Activated CD4-positive, alpha-beta T cell treated with anti-CD3 and anti-CD28 coated beads for 4 hours (primary cell): ENCODE results near the gene GPR153.

Experiments used
- DNase-seq, 2 donors: peaks; one replicate each; pipeline ENCODE4 v3.0.0-alpha.2; 2020

Gene GPR153

DNA sequence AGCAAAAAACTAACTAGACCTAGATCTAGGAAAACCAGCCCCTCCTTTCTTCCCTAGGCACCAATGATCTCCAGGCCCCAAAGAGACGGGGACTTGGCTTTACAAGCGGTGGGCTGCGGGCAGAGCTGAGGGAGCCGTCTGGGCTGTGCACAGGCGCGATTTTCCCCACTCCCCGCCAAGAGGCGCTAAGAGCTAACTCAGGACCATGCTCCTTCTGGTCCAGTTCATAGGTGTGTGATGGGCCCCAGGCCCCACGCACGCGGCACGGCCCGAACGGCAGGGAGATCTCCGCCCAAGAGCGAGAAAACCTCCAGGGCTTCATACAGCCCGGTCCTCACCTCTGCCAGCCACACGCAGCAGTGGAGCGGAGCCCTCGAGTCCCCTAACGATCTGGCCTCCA lies 7.5 kb upstream of the GPR153 start:
- DNase-seq = no peak

DNA sequence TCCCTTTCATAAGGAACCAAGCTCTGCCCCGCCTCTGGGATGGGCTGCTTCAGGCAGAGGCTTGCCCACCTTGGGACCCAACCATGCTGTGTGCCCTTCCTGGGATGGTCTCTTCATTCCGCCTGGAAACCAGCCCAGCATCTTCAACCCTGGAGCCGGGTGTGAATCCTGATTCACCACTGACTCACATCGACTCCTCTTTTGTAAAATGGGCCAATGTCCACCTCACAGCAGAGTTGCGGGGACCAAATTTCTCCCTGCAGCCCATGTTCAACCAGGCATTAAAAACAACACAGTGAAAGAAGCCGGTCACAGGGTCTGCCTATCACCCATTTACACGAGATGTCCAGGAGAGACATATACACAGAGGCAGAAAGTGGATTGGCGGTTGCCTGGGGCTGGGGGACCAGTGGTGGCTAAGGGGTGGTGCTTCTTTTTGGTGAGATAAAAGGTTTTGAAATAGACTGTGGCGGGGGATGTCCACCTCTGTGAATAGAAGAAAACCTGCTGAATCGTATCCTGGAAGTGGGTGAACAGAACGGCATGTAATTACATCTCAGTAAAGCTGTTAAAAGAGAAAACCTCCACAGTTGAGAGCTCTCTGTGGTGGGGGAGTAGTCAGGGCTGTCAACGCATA lies 6.9 kb upstream of the GPR153 start:
- DNase-seq = no peak

DNA sequence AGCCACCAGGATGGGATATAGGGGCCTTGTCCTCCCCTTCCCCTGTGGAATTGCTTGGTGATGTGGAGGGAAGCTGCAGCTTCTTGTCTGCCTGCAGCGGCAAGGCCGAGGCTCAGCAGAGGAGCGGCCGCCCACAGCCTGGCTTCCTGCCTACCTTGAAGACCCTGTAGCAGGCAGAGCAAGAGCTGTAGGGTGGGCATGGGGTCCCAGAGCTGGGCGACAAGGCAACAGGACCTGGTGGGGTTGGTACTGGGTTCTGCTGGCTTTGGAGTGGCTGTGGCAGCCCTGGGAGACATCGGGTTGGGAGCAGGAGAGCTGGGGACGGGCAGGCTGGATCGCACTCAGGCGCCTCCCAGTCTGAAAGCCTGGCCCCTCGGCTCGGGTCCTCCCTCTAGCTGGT lies 5.7 kb upstream of the GPR153 start:
- no peak for DNase-seq

DNA sequence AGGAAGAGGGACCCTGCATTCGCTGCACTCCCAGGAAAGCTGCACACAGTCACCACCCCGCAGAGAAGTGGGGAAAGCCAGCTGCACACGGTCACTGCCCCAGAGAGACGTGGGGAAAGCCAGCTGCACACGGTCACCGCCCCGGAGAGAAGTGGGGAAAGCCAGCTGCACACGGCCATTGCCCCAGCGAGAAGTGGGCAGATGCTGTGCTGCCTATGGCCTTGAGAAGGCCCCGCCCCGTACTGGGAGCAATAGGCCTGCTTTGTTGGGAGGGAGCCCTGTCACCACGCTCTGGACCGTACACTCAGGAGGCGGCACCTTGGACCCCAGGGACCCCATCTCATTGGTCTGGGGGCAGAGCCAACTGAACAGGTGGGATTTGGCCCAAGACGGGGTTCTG lies 4.3 kb upstream of the GPR153 start:
- DNase-seq = no peak

GRCh38 chr1:6263716-6264115 lies 2.8 kb upstream of the GPR153 start:
- no peak for DNase-seq

GRCh38 chr1:6262555-6263420 lies 1.9 kb upstream of the GPR153 start:
- no peak for DNase-seq

GRCh38 chr1:6261615-6261995 lies 707 bp upstream of the GPR153 start:
- DNase-seq = no peak

GRCh38 chr1:6260433-6260934 lies 414 bp downstream of the GPR153 start:
- DNase-seq = no peak

GRCh38 chr1:6259491-6260362 lies 1.2 kb downstream of the GPR153 start:
- peak; percentile 76 to 79 for DNase-seq

- DNase-seq = no peak
Observed at GRCh38 chr1:6258675-6259074, 2.2 kb downstream of the GPR153 start.

DNA sequence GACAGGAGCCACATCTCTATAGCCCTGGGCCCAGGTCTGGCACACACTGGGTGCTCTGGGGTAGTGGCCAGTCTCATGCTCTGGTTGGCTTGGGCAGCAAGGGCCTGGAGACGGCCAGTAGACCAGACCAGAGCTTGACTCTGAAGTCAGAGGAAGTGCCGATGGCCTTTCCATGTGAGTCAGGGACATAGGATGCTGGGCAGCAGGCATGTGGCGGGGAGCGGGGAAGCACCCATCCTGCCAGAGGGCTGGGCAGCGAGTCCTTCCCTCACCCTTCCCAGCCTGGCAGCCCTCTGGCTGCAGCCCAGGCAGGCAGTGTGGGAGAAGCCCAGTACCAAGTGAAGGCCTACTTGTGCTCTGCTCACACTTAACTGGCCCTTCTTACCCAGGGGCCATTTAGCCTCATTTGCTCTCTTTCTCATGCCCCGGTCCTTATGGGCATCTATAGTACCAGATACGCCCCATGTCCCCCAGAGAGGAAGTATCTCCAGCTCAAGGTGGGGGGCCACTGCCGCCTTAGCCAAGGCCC lies 3.3 kb downstream of the GPR153 start:
- DNase-seq = no peak

DNA sequence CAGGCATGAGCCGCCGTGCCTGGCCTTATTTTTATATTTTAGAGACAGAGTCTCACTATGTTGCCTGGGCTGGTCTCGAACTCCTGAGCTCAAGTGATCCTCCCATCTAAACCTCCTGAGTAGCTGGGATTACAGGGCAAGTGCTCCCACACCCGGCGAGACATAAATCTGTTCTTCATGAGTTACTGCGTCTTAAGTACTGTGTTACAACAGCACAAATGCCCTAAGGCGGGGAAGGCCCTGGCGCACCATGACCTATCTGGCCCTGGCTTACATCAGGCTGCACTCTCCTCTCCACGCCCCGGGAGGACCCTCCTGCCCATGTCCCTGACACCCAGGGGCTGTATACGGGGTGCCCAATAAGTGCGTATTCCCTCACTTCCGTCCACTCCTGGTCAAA lies 4.3 kb downstream of the GPR153 start:
- DNase-seq = no peak

- DNase-seq = no peak
Observed at GRCh38 chr1:6254691-6255090, 6.2 kb downstream of the GPR153 start.

DNA sequence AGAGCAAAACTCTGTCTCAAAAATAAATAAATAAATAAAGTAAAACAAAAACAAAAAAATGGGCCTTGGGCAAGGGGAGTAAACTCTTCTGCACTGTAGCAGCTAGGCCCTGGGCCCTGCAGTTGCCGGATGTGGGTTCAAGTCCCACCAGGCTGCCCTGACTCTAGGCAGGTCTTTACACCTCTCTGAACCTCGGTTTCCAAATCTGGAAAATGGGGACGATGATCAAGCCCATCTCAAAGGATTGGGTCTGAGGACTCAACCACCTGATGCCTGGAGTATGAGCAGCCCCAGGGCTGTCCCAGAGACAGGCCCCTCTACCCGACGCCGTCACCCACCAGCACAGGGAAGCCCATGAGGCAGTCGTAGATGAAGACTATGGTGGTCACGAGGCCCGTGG lies 7.5 kb downstream of the GPR153 start:
- no peak for DNase-seq

- DNase-seq = no peak
Observed at GRCh38 chr1:6252374-6252710, 8.6 kb downstream of the GPR153 start.

DNA sequence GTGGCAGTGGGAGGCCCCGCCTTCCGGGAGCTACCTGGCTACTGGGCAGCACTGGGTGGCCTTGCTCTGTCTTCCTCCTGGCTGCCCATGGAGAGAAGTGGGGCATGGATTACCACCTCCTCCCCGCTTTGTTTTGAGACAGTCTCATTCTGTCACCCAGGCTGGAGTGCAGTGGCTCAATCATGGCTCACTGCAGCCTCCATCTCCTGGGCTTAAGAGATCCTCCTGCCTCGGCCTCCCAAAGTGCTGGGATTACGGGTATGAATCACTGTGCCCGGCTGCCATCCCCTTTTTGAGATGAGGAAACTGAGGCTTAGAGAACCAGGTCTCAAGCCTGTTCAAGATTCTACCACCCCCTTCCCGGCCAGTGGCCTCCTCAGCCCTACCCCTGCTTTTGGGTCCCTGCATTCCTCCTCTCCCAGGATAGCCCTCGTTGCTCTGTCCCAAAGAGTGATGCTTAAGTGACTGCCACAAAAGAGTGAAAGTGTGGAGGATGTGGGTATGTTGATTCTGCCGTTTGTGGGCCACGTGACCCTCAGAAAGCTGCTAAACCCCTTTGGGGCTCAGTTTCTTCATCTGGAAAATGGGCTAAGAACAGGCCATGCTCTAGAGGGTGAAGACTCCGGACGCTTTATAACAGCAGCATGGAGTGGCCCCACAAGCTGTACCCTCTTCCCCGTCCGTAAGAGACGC lies 9.1 kb downstream of the GPR153 start:
- no peak for DNase-seq

DNA sequence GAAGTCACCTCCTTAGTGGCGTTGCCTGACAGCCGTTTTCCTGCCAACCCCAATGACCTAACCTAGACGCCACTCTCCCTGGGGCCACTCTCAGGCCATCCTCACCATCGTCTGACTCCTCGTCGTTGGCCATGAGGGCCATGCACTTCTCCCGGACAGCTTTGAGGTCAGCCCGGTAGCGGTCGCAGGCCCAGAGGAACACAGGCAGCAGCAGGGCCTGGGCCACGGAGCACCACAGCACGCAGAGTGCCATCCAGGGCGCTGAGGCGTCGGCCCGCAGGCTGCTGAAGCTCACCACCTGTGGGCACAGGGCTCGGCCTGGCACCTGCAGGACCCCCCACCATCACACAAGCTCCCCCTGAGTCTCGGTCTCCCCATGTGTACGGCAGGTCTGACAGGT lies 9.7 kb downstream of the GPR153 start:
- DNase-seq = no peak

DNA sequence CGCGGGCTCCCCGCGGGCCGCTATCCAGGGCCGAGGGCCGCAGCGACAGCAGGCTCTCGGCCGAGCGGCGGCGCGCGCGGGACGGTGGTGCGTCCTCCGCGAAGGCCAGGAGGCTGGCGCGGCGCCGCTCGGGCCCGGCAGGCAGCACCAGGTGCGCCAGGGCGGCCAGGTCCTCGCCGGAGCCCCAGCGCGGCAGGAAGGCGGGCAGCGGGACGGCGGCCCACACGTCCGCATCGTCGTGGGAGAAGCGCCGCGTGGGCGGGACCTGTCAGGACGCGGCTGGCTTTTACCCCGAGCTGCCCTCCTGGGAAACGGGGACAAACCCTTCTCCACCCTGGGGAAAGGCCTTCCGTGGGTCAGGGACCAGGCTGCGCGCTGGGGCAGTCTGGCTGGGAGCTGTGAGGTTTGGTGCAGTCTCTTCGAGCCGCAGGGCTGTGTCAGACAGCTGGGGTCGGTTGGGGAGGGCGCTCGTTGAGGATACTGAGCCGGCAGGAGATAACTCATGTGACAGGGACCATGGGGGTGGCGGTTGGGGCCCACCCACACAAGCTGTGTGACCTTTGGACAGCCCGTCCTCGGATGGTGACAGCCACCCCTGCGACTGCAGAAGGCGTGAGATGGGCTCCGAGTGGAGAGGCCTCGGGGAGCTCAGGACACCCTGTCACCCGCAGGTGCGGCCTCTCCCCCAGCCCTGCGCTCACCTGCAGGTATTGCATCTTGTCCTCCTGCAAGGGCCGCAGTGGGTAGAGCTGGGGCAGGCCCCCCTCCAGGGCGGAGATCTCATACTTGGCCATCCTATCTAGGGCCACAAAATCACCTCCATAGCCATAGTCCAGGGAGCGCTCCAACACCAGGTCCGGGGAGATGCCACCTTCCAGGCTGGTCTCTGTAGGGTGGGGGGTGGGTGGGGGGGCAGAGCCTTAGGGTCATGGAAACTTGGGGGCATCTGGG lies 10.9 kb downstream of the GPR153 start:
- DNase-seq = no peak

DNA sequence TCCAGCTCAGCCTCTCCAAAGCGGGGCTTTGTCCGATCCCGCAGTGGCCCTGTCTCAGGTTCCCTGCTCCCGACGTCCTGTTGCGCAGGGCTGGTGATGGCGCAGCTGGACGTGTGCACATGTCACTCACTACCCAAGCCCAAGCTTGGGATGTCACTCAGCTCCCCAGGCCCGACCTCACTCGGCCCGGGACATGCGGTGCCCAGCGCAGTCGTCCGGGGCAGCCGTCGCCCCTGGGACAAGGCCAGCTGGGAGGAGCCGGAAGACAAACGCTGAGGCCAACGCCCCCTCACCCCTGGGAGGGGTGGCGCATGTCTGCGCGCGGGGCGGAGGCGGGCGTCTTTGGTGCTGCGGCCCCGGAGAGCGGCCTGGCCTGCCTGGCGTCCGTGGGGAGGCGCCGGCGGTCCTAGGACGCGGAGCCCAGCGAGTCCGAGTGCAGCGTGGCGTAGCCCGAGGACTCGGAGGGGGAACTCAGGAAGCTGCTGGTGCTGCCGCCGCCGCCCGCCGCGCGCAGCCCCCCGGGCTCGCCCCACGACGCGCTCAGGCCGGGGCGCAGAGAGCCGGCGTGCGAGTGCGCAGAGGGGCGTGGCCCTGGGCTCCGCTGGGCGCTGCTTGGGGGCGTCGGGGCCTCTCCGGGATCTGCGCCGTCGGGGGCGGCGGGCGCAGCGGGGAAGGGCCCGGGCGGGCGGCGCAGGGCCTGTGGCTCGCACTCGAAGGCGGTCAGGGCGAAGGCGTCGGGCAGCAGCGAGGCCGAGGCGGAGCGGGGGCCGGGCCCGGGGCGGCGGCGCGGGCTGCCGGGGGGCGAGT lies 11.8 kb downstream of the GPR153 start:
- DNase-seq = no peak

- DNase-seq = no peak
Observed at GRCh38 chr1:6248161-6248776, 12.6 kb downstream of the GPR153 start.
